Cortex of kidney (tissue), 1 donor: Measurements from ENCODE around the gene TAPT1.

Experiments
- DNase-seq: peaks from one replicate; lab custom pipeline; 2025; lab: John Stamatoyannopoulos, UW

The TAPT1 gene

GRCh38 chr4:16248605-16249004 lies 22.3 kb upstream of the TAPT1 start:
- DNase-seq = no peak

DNA sequence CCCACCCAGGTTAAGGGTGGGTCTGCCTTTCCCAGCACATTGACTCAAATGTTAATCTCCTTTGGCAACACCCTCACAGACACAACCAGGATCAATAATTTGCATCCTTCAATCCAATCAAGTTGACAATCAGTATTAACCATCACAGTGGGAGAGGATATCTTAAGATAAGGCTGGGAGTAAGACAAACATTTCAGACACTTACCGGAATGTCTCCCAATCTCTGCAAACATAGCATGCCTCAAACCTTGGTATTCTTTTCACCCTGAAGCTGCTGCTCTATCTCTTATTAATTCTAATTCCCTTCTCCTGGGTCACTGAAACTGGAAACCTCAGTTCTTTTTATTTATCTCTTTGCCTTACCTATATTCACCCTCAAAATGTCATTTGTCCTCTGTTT lies 19.0 kb upstream of the TAPT1 start:
- no peak for DNase-seq

GRCh38 chr4:16243285-16243684 lies 17.0 kb upstream of the TAPT1 start:
- no peak for DNase-seq

GRCh38 chr4:16240300-16240699 lies 14.0 kb upstream of the TAPT1 start:
- no peak for DNase-seq

DNA sequence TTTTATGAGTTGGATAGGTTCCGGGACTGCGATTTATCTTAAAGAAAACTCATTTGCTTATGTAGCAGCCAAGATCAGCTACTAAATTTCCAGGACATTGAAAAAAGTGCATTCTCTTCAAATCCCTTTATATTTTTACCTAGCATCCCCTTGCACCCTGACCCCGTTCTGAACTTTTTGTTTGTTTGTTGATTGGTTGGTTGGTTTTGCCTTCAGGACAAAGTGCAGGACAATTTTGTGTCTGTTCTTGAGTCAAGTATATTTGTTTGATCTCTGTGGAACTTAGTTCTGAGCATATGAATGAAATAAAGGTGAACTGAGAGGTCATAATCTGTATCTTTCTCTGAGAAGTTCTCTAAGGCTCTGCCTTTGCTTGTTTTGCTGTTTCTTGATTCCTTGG lies 12.8 kb upstream of the TAPT1 start:
- DNase-seq = no peak

GRCh38 chr4:16238327-16238726 lies 12.1 kb upstream of the TAPT1 start:
- DNase-seq = no peak

GRCh38 chr4:16237715-16238114 lies 11.4 kb upstream of the TAPT1 start:
- DNase-seq = no peak

GRCh38 chr4:16236402-16237023 lies 10.2 kb upstream of the TAPT1 start:
- DNase-seq = no peak

DNA sequence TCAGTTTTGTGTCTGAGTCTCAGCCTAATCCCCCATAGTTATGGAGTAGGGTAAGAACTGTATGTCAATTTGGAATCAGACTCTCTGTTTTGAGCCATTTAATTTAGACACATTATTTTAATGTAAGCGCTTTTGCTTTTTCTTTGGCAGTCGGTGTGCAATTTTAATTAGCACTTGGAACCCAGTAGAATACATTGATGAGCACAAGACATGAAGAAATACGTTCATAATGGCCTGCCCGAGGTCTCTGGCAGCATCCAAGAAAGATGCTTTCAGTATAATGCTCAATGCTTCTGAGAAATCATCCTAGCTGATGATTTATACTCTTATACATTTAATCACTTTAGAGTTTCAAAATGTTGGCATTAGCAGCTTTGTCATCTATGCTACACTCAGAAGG lies 8.9 kb upstream of the TAPT1 start:
- no peak for DNase-seq

- DNase-seq = no peak
Observed at GRCh38 chr4:16233569-16234177, 7.4 kb upstream of the TAPT1 start.

DNA sequence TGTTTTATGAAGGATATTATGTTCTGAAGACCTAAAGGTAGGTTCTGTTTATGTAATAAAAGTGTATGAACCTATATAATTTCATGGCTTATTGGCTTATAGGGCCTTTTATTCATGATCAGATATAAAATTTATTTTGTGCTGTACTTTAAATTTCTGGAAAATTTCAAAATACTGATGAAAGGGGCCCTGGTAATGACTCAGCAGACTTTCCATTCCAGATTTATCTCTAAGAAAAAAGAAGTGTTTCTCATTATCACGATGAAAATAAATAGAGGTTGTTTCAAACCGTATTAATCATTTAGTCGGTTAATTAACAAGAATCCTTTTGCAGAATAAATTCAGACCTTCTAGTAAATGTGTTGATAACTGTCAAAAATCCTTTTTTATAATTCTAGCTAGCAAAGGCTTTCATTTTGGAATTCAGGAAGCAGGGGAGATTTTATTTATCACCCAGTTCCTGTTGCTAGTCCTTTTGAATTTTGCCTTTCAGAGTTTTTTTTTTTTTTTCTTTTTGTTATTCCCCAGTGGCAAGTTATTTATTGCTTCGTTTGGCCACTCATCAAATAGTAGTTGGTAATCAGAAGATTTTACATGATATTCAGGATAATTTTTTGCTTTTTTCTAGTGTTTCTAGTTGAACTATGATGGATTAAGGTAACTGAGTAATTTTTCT lies 5.4 kb upstream of the TAPT1 start:
- no peak for DNase-seq

GRCh38 chr4:16230308-16230707 lies 4.0 kb upstream of the TAPT1 start:
- no peak for DNase-seq

- no peak for DNase-seq
Observed at GRCh38 chr4:16229604-16230003, 3.3 kb upstream of the TAPT1 start.

DNA sequence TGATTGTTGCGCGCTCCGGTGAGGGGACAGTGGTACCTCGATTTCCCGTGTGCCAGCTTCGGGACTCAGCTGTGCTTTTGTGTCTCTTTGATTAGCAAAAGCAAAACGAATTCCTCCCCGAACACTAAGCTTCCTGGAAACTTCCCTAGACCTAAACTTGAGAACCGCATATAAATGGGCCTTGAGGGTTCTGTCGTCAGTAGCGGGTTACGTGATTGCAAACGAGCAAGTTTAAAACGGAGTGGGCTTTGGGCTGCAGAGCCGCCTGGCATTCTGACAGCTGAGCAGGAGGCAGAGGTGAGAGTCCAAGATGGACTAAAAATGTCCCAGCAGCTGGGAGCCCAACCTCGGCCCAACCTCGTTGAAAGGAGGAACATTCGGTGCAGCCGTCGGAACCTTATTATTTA lies 1.2 kb upstream of the TAPT1 start:
- DNase-seq = no peak

DNA sequence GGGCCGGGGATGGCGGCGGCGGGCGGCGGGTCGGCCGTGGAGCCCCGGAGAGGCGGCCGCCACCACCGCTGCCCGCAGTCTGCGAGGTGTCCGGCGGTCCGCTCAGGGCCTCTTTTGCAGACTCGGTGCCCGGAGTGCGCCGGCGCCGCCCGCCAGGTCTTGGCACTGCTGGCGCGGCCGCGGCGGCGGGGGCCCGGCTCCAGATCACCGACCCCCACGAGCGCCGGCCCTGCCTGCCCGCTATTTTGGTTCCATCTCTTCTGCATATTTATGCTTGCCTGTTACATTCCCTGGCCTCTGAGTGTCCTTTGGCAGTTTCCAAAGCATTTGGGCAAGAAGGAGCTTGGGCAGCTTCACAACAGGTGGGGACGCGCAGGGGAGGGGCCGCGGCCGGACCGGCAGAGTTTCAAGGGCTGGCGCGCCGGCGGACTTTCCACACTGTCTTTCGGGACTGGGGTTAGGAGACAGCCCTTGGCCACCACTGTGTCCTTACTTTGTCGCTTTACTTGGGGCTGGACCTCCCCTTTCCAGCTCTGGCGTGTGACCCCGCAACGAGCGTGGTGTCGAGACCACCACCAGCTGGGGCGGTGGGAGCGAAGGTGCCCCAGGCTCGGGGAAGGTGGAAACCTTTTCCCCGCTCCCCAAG lies 668 bp upstream of the TAPT1 start:
- no peak for DNase-seq

DNA sequence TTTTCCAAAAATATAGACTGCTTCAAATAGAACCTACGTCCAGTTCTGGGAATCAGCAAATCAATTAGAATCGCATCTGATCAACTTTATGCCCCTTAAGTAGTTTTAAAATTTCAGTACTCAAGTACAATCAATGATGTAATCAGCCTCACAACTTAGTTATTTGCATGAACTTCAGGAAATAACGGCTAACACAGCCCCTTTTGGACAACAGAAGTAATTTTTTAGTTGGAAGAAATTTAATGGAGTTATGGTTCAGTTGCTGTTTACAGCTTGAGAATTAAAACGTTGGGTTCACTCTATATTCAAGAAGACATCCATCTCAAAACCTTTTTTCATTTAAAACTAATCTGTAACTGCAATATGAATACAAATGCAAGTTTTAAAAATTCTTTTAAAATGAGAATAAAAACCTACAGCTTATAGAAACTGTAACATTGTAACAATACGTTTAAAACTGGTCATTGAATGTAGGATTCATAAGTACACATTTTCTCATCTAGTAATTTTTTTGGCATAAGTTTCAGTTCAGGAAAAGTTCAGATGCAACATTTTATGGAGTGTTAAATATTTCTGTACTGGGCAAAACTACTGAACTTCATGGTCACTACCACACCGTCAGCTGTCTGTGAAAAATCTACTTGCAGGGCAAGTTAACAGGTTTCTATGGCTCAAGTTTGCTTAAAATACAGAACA lies 956 bp downstream of the TAPT1 start:
- DNase-seq = no peak

DNA sequence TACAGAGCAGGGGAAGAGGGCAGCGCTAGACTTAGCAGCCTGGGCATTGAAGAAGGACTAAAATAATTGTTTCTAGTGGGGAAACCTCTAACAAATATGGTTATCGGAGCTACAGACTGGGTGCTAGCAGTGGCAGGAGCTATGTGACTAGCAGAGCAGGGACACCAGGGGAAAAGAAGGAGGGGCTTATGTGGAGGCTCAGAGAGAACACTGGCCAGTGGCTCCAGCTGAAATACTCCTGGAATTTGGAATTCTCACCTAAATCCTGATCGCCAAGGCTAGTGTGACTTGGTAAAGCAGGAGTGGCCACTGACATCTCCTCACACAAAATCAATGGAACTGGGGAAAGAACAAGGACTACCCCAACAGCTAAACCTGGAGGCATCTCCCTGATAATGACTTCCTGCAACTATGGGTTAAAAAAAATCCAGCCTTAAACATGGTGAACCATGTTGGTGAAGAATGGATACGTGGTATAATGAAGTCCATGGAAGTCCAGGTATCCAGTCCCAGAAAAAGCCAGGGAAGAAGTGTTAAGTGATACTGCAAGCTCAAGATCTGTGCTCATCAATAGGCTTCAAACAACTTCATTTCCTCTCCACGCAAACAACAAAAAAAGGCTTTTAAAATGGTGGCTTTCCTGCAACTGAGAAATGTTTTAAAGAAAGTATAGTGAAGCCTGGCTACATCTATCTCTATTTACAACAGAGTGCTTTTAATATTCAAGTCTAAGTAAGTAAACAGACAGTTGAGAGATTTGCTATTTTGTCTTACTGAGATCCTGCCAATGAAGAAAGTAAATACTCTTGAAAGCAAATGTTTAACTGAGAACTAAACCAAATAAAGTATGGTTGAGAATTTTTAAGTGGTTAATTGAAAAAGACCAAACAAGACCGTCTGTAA lies 1.8 kb downstream of the TAPT1 start:
- no peak for DNase-seq

GRCh38 chr4:16222957-16223527 lies 3.2 kb downstream of the TAPT1 start:
- no peak for DNase-seq

- no peak for DNase-seq
Observed at GRCh38 chr4:16218950-16219349, 7.3 kb downstream of the TAPT1 start.

DNA sequence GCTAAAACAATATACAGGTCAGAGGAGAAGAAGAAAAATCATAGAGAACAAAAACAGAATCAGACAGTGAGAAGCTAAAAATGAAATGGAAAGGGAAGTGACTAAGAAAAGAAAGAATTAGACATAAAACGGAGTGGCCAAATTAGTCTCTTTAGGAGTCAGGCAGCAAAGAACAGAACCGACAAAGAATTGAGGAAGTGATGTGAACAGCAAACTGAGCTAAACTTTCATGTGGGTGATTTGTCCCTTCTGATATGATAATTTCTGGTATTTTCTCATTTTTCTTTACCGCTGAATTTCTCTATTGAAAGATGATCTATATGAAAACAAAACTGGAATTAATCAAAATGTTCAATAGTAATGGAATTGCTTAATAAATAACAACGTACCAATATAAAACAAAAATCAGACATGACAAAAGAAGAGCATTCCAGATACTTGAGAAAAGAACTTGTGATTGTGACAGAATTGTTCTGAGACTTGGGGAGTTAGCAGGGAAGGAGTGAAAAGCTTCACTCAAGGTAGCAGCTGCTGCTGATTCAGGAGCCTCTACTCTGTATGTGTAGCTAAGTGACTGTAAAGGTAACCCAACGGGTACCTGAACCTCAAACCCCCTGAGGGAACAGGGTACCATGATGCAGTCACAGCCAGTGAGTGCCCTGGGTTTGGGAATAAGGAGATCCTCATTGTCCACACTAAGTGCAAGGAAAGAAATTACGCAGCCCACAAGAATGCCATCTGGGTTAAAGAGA lies 8.8 kb downstream of the TAPT1 start:
- DNase-seq = no peak
